ENCODE measurements around the gene FKBP2. TPM values are rescaled to one million over a fixed set of nuclear protein-coding genes. Genes with fewer than 3 reads are reported as not detected.

The FKBP2 gene
- total RNA-seq, 1 experiment from 2014 or later, result 41.0 TPM

- Histone ChIP-seq H4K5ac (ENCODE audit: insufficient read length, low read depth, low read length) (no peak overlapping the region), H3T11ph (ENCODE audit: low read length) (no peak overlapping the region), H3K27ac (ENCODE audit: insufficient read length, low read depth, low read length) (no peak overlapping the region), H4K91ac (ENCODE audit: insufficient read length, low read depth, low read length) (no peak overlapping the region), H3K4ac (ENCODE audit: low read depth, low read length) (no peak overlapping the region), H3K23me2 (ENCODE audit: insufficient read length, low read depth, low read length, poor library complexity, severe bottlenecking) (no peaks in the 10 kb centered on the region), H2BK15ac (ENCODE audit: low read depth, low read length) (no peak overlapping the region), H3K18ac (ENCODE audit: insufficient read length, low read depth, low read length) (no peak overlapping the region), H3K27me3 (ENCODE audit: insufficient read depth, low read length) (no peaks in the 10 kb centered on the region), H2AFZ (ENCODE audit: low read length) (no peak overlapping the region), H2BK120ac (ENCODE audit: low read depth, low read length, poor library complexity, severe bottlenecking) (no peak overlapping the region), H3K79me2 (ENCODE audit: insufficient read depth, low read length) (no peaks in the 10 kb centered on the region), H2BK20ac (ENCODE audit: low read depth, low read length, poor library complexity, severe bottlenecking) (no peak overlapping the region), H3K56ac (ENCODE audit: insufficient read length, low read depth, low read length) (no peak overlapping the region), H3K9ac (ENCODE audit: extremely low read depth, insufficient read length, low read length) (no peak overlapping the region), H4K8ac (replicated peaks; ENCODE audit: insufficient read length, low read depth, low read length) (no peak overlapping the region), H3K14ac (ENCODE audit: insufficient read depth, low read length) (no peak overlapping the region), H2BK5ac (ENCODE audit: insufficient read length, low read length) (no peak overlapping the region), H3K4me2 (ENCODE audit: insufficient read depth, insufficient read length, low read length) (no peak overlapping the region), H3K4me1 (ENCODE audit: insufficient read depth, low read length) (no peaks in the 10 kb centered on the region), H2AK5ac (ENCODE audit: insufficient read length, low read length) (no peak overlapping the region), H4K20me1 (ENCODE audit: control insufficient read depth, insufficient read depth, insufficient read length) (no peaks in the 10 kb centered on the region), H3K23ac (ENCODE audit: insufficient read length, low read depth, low read length) (no peak overlapping the region), H3K9me3 (ENCODE audit: control insufficient read depth, low read depth, low read length) (no peaks in the 10 kb centered on the region), H3K79me1 (ENCODE audit: insufficient read depth, low read depth, low read length, poor library complexity, severe bottlenecking) (no peaks in the 10 kb centered on the region), H2BK12ac (ENCODE audit: insufficient read length, low read depth, low read length) (no peak overlapping the region)
- Mint-ChIP-seq H3K27me3 (ENCODE audit: low read depth) (no peaks in the 10 kb centered on the region; the same call in none of the 2 replicates), H3K9me3 (no peaks in the 10 kb centered on the region), H3K4me3 (no peak overlapping the region), H3K36me3 (ENCODE audit: insufficient read depth in 1 of 3, low read depth in 3 of 3) (peaks cover 0 to 24% (median 22%) of the 10 kb centered on the region in 3 experiments; a peak in 5 of 7 replicates), H3K4me1 (peaks cover 6 to 10% of the 10 kb centered on the region in 2 experiments; a peak in 3 of 4 replicates), H3K27ac (peak overlapping the region in 1 of 3 experiments; percentile 62; a peak in 2 of 7 replicates)
- TF ChIP-seq, protein P1, sequence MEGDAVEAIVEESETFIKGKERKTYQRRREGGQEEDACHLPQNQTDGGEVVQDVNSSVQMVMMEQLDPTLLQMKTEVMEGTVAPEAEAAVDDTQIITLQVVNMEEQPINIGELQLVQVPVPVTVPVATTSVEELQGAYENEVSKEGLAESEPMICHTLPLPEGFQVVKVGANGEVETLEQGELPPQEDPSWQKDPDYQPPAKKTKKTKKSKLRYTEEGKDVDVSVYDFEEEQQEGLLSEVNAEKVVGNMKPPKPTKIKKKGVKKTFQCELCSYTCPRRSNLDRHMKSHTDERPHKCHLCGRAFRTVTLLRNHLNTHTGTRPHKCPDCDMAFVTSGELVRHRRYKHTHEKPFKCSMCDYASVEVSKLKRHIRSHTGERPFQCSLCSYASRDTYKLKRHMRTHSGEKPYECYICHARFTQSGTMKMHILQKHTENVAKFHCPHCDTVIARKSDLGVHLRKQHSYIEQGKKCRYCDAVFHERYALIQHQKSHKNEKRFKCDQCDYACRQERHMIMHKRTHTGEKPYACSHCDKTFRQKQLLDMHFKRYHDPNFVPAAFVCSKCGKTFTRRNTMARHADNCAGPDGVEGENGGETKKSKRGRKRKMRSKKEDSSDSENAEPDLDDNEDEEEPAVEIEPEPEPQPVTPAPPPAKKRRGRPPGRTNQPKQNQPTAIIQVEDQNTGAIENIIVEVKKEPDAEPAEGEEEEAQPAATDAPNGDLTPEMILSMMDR (conservative IDR thresholded peaks at IDR 0.05), result no peak
- no peak for DNase-seq
- WGBS (ENCODE audit: extremely low coverage, insufficient read length, low lambda C conversion rate), result no CpG with 5 or more reads among the region's 8 CpGs
These were observed 37.8 kb downstream of the FKBP2 start for GRCh38 chr11:64278576-64279190.
